GM18907 (cell line): ENCODE results near the gene CGAS.
A peak's percentile ranks its signal among the peaks of the same experiment; 100 is the strongest.
"Not testable (repeated sequence)": the region's sequence is repeated elsewhere in the genome, so short reads cannot be mapped to it uniquely, and the experiment has no call there.

Source experiments
- ATAC-seq: cut with Tn5 transposase; IDR thresholded peaks from one replicate; pipeline ENCODE4 v1.9.1; 2021; ENCODE audit warnings: mild to moderate bottlenecking, moderate library complexity; ENCODE audit not compliant: unreplicated experiment

CGAS gene

GRCh38 chr6:73400656-73401055 lies 51.4 kb downstream of the CGAS start:
- ATAC-seq = no peak

GRCh38 chr6:73395875-73396274 lies 56.2 kb downstream of the CGAS start:
- no peak for ATAC-seq

- ATAC-seq = no peak
These were observed 57.3 kb downstream of the CGAS start, which contains the start of gene DDX43 for GRCh38 chr6:73394577-73395354. Gene DDX43 (plus strand): TSS chr6:73394828. CDS start chr6:73394906, 78 bp downstream.

- ATAC-seq = no peak
These were observed 58.8 kb downstream of the CGAS start for GRCh38 chr6:73393278-73393677.

GRCh38 chr6:73392188-73392587 lies 59.9 kb downstream of the CGAS start:
- ATAC-seq = not testable (repeated sequence)

GRCh38 chr6:73391675-73392074 lies 60.4 kb downstream of the CGAS start:
- ATAC-seq = no peak

- ATAC-seq = no peak
These were observed 62.2 kb downstream of the CGAS start for GRCh38 chr6:73389854-73390253.

- ATAC-seq = peak; percentile 78
These were observed 63.1 kb downstream of the CGAS start for GRCh38 chr6:73388800-73389512.

GRCh38 chr6:73388433-73388799 lies 63.7 kb downstream of the CGAS start:
- ATAC-seq = peak; percentile 20

- no peak for ATAC-seq
These were observed 69.5 kb downstream of the CGAS start for GRCh38 chr6:73382462-73383113.

GRCh38 chr6:73381531-73381930 lies 70.6 kb downstream of the CGAS start:
- ATAC-seq = not testable (repeated sequence)

- no peak for ATAC-seq
These were observed 74.9 kb downstream of the CGAS start for GRCh38 chr6:73377225-73377624.

- no peak for ATAC-seq
These were observed 76.9 kb downstream of the CGAS start for GRCh38 chr6:73375216-73375615.
